Activated T-cell treated with anti-CD3 and anti-CD28 coated beads for 24 hours (primary cell): ENCODE data around the gene MAT2A.

ENCODE experiments used
- DNase-seq: peaks from one replicate; pipeline ENCODE4 v3.0.0-alpha.2; 2020; ENCODE audit warnings: low read depth

The MAT2A gene

DNA sequence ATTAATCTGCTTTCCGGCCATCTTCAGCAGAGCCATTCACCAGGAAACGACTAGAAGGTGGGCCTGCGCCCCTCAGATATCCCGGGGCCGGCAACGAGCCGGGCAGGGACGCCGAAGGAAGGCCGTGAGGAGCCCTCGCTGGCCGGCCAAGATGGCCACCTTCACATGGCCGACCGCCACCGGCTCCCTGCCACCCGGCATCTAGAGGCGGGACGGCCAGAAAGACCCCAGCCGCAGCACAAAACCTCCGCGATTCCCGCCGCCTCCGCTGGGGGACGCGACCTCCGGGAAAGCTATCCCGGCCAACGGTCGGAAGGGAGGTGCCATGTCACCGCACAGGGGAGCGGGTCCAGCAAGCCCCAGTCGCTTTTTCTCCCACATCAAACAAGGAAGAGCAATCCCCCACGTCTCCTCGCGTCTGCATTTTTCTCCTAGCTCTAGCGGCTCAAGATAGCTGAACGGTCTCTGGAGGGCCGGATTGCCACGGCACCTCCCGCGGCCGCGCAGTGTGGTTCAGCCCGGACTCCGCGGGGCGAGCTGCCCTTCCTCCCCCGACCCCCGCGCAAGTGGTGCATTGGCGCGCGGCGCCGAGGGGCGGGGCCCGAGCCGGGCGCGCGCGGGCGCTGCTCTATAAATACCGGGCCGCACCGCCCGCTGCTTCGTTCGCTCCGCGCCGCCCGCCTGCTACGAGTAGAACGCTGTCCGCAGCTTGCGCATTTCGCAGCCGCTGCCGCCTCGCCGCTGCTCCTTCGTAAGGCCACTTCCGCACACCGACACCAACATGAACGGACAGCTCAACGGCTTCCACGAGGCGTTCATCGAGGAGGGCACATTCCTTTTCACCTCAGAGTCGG lies at the start of gene MAT2A:
Gene MAT2A, plus strand, starts transcription at position 662 of the 854 bp plus-strand sequence. Its CDS starts 120 bp downstream, at position 782.
- DNase-seq, result peak; percentile 88

DNA sequence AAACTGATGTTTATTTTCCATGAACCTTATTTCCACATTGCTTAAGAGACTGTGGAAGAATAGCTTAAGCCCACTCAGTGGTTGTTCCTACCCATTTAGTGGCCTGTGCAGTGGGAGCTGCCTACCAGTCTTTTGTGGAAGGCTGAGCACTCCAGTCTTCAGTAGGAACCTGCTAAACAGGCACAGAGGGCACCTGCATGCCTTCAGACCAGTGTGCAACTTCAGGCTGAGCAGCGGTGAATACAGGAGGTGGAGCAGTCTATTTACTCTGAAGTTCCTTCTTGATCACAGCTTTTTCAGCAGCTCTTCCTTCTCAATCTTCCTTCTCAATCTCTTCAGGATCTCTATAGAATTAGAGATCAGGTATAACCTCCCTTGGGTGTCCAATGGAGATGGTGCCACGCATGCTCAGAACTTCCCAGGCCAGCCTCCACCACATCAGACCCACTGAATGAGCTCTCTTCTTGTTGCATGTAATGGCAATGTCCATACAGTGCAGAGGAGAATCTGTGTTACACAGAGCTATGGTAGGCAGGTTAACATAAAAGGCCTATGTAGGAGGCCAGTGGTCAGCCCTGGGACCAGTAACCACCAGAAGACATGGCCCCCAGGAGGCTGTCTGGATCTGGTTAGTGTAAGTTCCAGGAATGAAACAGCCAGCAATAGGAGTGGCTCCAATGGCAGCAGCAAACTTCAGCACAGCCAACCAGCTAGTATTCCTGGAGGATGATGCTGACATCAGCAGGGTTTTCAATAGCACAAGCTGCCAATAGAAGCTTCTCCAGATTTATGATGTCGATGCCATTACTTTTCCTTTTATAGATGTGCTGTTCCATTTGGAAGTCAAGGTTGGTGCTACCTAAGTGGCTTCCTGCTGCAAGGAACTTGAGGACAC lies 47.9 kb upstream of the MAT2A start:
- DNase-seq, result no peak

GRCh38 chr2:85496436-85496835 lies 42.5 kb upstream of the MAT2A start:
- DNase-seq, result no peak

DNA sequence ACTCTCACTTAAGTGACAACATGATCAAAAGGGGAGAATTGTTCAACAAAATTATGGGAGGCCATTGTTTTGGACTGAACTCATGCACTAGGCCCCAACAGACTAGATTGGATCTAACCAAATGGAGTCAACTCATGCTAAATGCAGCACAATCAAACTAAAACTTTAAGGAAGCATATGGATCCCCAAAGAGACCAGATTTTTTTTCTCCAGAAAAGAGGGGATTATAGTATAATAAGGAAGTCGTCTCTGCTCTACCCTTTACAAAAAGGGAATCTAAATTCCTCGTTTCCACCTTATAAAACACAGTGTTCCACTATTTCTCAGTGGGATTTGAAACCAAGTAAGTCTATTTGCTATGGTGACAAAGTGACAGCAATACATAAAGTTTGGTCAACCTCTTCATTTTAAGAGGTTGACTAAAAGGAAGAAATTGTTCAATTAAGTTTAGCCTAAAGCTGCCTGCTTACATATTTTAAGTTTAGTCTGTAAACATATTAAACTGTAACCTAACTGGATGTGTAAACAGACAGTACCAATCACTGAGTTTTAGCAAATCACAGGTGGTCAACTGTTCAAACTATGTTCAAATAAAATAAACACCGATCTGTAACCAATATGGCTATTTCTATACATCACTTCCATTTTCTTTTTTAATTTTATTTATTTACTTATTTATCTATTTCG lies 40.9 kb upstream of the MAT2A start:
- no peak for DNase-seq

DNA sequence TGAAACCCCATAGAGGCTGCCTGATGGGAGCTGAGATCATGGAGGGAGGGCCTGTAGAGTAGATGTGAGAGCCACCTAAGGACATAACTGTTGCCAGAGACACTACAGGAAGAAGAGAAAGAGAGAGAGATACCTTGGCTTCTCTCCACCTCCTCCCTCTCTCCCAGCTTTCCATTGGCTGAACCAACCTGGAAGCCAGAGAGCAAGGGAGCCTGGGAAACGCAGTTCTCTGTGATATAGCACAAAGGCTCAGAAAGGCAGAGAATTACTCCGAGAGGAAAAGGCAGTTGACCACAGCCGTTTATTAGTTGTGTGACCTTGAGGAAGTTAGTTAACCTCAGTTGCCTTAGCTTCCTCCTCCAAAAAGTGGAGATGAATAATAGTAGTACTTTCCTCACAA lies 37.7 kb upstream of the MAT2A start:
- no peak for DNase-seq

DNA sequence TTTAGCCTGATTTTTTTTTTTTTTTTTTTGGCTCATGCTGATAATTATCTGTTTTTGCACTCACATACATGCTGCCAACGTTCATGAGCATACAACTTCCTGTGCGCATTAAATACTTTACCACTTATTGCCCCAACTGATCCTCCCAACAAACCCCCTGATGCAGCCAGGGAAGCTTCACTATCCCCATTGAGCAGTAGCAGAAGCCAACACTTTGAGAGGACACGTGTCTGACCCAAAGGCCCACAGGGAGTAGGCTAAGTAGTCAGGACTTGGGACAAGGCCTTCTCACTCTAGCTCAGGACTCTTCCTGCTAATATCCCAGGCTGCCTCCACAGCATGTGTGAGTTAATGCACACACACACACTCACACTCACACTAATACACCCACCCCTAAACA lies 36.2 kb upstream of the MAT2A start:
- no peak for DNase-seq

- no peak for DNase-seq
These were observed 35.7 kb upstream of the MAT2A start for GRCh38 chr2:85503168-85503850.

GRCh38 chr2:85503851-85504777 lies 34.9 kb upstream of the MAT2A start:
- no peak for DNase-seq

- no peak for DNase-seq
These were observed 34.1 kb upstream of the MAT2A start for GRCh38 chr2:85504778-85505261.

GRCh38 chr2:85505551-85506238 lies 33.3 kb upstream of the MAT2A start:
- DNase-seq, result no peak

- DNase-seq, result no peak
These were observed 32.2 kb upstream of the MAT2A start for GRCh38 chr2:85506768-85507181.

DNA sequence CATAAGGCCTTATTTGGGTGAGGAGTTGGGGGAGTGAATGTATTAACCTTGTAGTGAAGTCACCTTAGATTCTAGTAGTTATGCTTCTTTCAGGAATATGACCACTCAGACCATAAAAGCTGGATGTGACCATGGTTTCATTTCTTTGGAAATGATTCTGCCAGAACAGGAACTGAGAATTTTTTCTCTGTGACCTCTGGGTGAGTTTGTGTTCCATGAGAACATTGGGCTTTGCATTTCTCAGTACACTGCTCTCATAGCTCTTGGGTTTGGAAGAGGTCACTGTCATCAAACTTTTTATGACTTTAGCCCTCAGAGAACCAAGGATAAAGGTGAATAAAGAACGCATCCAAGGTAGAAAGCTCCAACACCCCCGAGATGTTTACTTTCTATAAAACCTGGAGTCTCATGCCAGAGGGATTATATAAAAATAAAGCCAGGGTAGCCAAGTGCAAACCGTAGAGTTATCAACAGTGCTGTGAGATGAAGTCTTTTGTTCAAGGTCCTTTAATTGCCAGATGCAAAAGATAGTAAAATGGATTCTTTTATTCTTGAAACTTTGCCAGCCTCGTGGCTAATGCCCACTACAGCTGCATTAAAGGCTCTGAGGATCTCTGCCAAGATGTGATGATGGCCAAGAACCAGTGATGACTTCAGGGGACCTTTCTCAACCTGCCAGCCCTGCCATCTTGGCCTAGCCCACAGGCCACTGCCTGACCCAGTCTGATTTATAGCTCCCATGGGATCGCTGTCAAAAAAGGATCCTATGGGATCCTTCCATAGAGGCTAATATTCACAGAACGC lies 27.8 kb upstream of the MAT2A start:
- DNase-seq, result no peak

- no peak for DNase-seq
These were observed 24.6 kb upstream of the MAT2A start for GRCh38 chr2:85514323-85514722.

- DNase-seq, result no peak
These were observed 22.1 kb upstream of the MAT2A start for GRCh38 chr2:85516653-85517389.

DNA sequence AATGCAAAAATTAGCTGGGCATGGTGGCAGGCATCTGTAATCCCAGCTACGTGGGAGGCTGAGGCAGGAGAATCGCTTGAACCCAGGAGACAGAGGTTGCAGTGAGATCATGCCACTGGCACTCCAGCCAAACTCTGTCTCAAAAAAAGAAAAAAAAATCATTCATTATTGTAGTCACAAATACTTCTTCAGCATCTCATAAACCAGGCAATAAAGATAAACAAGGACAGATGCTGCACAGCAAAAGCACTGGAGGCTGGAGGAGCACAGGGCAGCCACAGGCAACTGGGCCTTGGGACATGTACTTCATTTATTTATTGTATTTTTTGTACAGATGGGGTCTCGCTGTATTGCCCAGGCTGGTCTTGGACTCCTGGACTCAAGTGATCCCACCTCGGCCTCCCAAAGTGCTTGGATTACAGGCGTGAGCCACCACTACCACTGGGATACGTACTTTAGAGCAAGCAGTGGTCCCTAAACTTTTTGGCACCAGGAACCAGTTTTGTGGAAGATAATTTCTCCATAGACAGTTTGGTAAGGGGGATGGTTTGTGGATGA lies 16.8 kb upstream of the MAT2A start:
- DNase-seq, result no peak

DNA sequence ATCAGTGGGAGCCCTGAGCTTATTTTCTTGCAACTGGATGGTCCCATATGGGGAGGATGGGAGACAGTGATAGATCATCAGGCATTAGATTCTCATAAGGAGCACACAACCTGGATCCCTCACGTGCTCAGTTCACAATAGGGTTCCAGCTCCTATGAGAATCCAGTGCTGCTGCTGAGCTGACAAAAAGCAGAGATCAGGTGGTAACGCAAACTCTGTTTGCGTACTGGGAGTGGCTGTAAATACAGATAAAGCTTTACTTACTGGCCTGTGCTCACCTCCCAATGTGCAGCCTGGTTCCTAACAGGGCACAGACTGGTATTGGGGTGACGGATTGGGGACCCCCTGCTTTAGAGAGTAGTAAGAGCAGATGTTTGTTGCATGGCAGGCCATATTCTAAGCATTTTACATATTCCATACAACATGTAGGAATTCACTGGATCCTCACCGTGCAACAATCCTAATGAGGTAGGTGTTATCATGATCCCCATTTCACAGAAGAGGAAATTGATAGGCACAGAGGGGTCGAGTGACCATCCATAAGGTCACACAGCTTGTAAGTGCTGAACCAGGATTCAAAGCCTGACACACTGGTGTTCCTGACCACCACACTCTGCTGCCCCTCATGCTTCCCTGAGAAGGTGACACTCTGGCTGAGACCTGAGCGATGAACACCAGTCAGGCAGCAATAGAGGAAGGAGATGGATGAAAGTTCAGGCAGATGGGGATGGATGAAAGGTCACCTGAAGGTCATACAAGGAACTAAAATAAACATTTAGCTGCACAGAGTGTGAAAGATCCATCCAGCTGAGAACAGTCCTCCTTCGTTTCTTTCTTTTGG lies 15.7 kb upstream of the MAT2A start:
- no peak for DNase-seq

DNA sequence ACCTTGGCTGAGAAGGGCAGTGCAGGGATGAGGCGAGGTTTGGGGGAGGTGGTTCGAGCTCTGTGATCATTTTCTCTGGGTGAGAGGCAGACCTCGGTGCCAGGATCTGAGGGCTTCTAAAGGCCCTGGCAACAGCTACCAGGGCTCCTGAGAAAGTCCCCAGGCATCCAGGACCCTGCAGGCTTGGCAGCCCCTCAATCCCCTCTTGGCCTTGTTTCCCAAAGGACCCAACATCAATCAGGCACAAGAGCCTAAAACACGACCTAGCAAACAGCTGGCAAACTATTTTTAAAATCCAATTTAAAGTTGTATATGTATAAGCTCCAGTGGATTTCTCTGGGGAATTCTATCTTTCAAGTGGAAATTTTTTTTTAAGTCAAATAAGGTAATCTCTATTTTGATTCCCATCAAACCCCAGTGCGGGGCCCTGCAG lies 15.0 kb upstream of the MAT2A start:
- DNase-seq, result no peak
